Astrocyte (in vitro differentiated cells and primary cell): ENCODE results near the gene ZNF784. TPM values are rescaled to one million over a fixed set of nuclear protein-coding genes. Genes with fewer than 3 reads are reported as not detected.

Experiments used
- DNase-seq: peaks from one replicate; pipeline ENCODE4 v3.0.0-alpha.2; 2010; ENCODE audit warnings: low read depth
- FAIRE-seq: peaks from 2 replicates; lab custom pipeline; 2011; peaks lifted over from hg19 to GRCh38; lab: Jason Lieb, UNC
- H2AFZ ChIP-seq: 2 replicates; pipeline ENCODE4 v1.6.0; 2012; ENCODE audit warnings: low read depth, low read length, inconsistent platforms
- H3K27ac ChIP-seq: 2 replicates; pipeline ENCODE4 v1.5.1; 2011; ENCODE audit warnings: low read depth, low read length, inconsistent platforms
- H3K27me3 ChIP-seq: 2 replicates; pipeline ENCODE4 v1.6.0; 2011; ENCODE audit warnings: low read length, inconsistent platforms; ENCODE audit not compliant: insufficient read depth
- H3K36me3 ChIP-seq: 2 replicates; pipeline ENCODE4 v1.5.1; 2011; ENCODE audit warnings: low read length, inconsistent platforms; ENCODE audit not compliant: insufficient read depth
- H3K4me1 ChIP-seq: 2 replicates; pipeline ENCODE4 v1.5.1; 2011; ENCODE audit warnings: low read length, inconsistent platforms; ENCODE audit not compliant: insufficient read depth
- H3K4me2 ChIP-seq: 2 replicates; pipeline ENCODE4 v1.6.0; 2012; ENCODE audit warnings: low read length, inconsistent platforms
- H3K4me3 ChIP-seq: 2 replicates; pipeline ENCODE4 v1.5.1; 2011; ENCODE audit warnings: low read depth, mild to moderate bottlenecking, low read length, inconsistent platforms; ENCODE audit not compliant: insufficient read depth
- H3K79me2 ChIP-seq: 2 replicates; pipeline ENCODE4 v1.6.0; 2012; ENCODE audit warnings: mild to moderate bottlenecking, low read length, inconsistent platforms; ENCODE audit not compliant: insufficient read depth
- H3K9ac ChIP-seq: 2 replicates; pipeline ENCODE4 v1.6.0; 2012; ENCODE audit warnings: mild to moderate bottlenecking, low read length, inconsistent platforms
- H3K9me3 ChIP-seq: 2 replicates; pipeline ENCODE4 v1.5.1; 2012; ENCODE audit warnings: low read depth, mild to moderate bottlenecking, low read length, inconsistent platforms; ENCODE audit not compliant: insufficient read depth
- H4K20me1 ChIP-seq: 2 replicates; pipeline ENCODE4 v1.6.0; 2012; ENCODE audit warnings: low read length, inconsistent platforms; ENCODE audit not compliant: insufficient read depth
- H3K27ac Mint-ChIP-seq: one replicate; pipeline ENCODE4 v1.8.0; 2021; ENCODE audit warnings: mild to moderate bottlenecking, mixed read lengths; ENCODE audit not compliant: unreplicated experiment
- H3K27me3 Mint-ChIP-seq: one replicate; pipeline ENCODE4 v1.8.0; 2021; ENCODE audit warnings: low read depth, mixed read lengths; ENCODE audit not compliant: unreplicated experiment
- H3K36me3 Mint-ChIP-seq: one replicate; pipeline ENCODE4 v1.8.0; 2021; ENCODE audit warnings: low read depth, mixed read lengths; ENCODE audit not compliant: unreplicated experiment
- H3K4me1 Mint-ChIP-seq: one replicate; pipeline ENCODE4 v1.8.0; 2021; ENCODE audit warnings: low read depth, mixed read lengths; ENCODE audit not compliant: unreplicated experiment
- H3K4me3 Mint-ChIP-seq: one replicate; pipeline ENCODE4 v1.8.0; 2021; ENCODE audit warnings: mild to moderate bottlenecking, moderate library complexity, mixed read lengths; ENCODE audit not compliant: unreplicated experiment
- H3K9me3 Mint-ChIP-seq: one replicate; pipeline ENCODE4 v1.8.0; 2021; ENCODE audit warnings: mild to moderate bottlenecking, mixed read lengths; ENCODE audit not compliant: unreplicated experiment
- CTCF ChIP-seq: IDR thresholded peaks from 2 replicates; pipeline ENCODE4 v1.5.1; 2011; ENCODE audit warnings: low read depth, mild to moderate bottlenecking, inconsistent platforms, low read length, moderate library complexity; ENCODE audit not compliant: insufficient read depth
- EZH2 ChIP-seq: IDR thresholded peaks from 2 replicates; pipeline ENCODE4 v1.6.1; 2012; ENCODE audit warnings: mild to moderate bottlenecking, low read length, inconsistent platforms; ENCODE audit not compliant: insufficient read depth
- total RNA-seq: library from RNA; stranded (reverse); gene quantifications from 2 replicates; pipeline ENCODE4 v1.2.1, GENCODE V29; 2021

ZNF784 gene
- total RNA-seq, 1 donor from 2014 or later: 5.3 TPM

- H3K4me2 ChIP-seq: peak overlapping the region; percentile 89
- DNase-seq (peak; percentile 83), FAIRE-seq (no peak)
- H3K9ac ChIP-seq: peak overlapping the region; percentile 96
- no peaks in the 10 kb centered on the region for H3K4me1 ChIP-seq
- no peaks in the 10 kb centered on the region for H4K20me1 ChIP-seq
- peak overlapping the region; percentile 96 for H3K27ac ChIP-seq
- H3K36me3 ChIP-seq: peaks cover 19% of the 10 kb centered on the region
- H3K9me3 ChIP-seq: no peaks in the 10 kb centered on the region
- H3K27me3 ChIP-seq: no peaks in the 10 kb centered on the region
- TF ChIP-seq CTCF (no peak), EZH2 (no peak)
- peak overlapping the region; percentile 90 for H3K4me3 ChIP-seq
- peaks cover 12% of the 10 kb centered on the region for H3K79me2 ChIP-seq
- H3K4me3 Mint-ChIP-seq: peak overlapping the region; percentile 97
- H3K9me3 Mint-ChIP-seq: peaks cover 8% of the 10 kb centered on the region
- H3K27ac Mint-ChIP-seq: peak overlapping the region; percentile 80
- peaks cover 4% of the 10 kb centered on the region for H3K4me1 Mint-ChIP-seq
- H3K36me3 Mint-ChIP-seq: peaks cover 24% of the 10 kb centered on the region
- peak overlapping the region; percentile 84 for H2AFZ ChIP-seq
- H3K27me3 Mint-ChIP-seq: no peaks in the 10 kb centered on the region
These were observed 25.5 kb downstream of the ZNF784 start for GRCh38 chr19:55598719-55599467.

GRCh38 chr19:55598034-55598433 is 26.3 kb downstream of the ZNF784 start:
- TF ChIP-seq CTCF (no peak), EZH2 (no peak)
- Histone ChIP-seq H3K4me1 (no peaks in the 10 kb centered on the region), H3K27me3 (no peaks in the 10 kb centered on the region), H4K20me1 (no peaks in the 10 kb centered on the region), H3K79me2 (peaks cover 12% of the 10 kb centered on the region), H3K27ac (no peak overlapping the region), H3K4me3 (no peak overlapping the region), H3K9me3 (no peaks in the 10 kb centered on the region), H2AFZ (no peak overlapping the region), H3K4me2 (no peak overlapping the region), H3K9ac (no peak overlapping the region), H3K36me3 (peaks cover 19% of the 10 kb centered on the region)
- peaks cover 6% of the 10 kb centered on the region for H3K9me3 Mint-ChIP-seq
- DNase-seq: no peak
- no peaks in the 10 kb centered on the region for H3K27me3 Mint-ChIP-seq
- peaks cover 27% of the 10 kb centered on the region for H3K36me3 Mint-ChIP-seq
- H3K27ac Mint-ChIP-seq: peak overlapping the region; percentile 82
- peaks cover 4% of the 10 kb centered on the region for H3K4me1 Mint-ChIP-seq
- no peak for FAIRE-seq
- H3K4me3 Mint-ChIP-seq: peak overlapping the region; percentile 83

- peaks cover 19% of the 10 kb centered on the region for H3K36me3 ChIP-seq
- no peak overlapping the region for H3K4me3 Mint-ChIP-seq
- H3K27me3 Mint-ChIP-seq: no peaks in the 10 kb centered on the region
- DNase-seq (no peak), FAIRE-seq (no peak)
- H3K27ac Mint-ChIP-seq: no peak overlapping the region
- no peak overlapping the region for H3K4me3 ChIP-seq
- no peaks in the 10 kb centered on the region for H3K4me1 ChIP-seq
- H3K79me2 ChIP-seq: peaks cover 12% of the 10 kb centered on the region
- H3K27me3 ChIP-seq: no peaks in the 10 kb centered on the region
- TF ChIP-seq CTCF (no peak), EZH2 (no peak)
- peaks cover 4% of the 10 kb centered on the region for H3K4me1 Mint-ChIP-seq
- H3K4me2 ChIP-seq: no peak overlapping the region
- H4K20me1 ChIP-seq: no peaks in the 10 kb centered on the region
- peaks cover 6% of the 10 kb centered on the region for H3K9me3 Mint-ChIP-seq
- H3K9me3 ChIP-seq: no peaks in the 10 kb centered on the region
- H3K36me3 Mint-ChIP-seq: peaks cover 27% of the 10 kb centered on the region
- no peak overlapping the region for H3K27ac ChIP-seq
- no peak overlapping the region for H2AFZ ChIP-seq
- no peak overlapping the region for H3K9ac ChIP-seq
These were observed 26.9 kb downstream of the ZNF784 start for GRCh38 chr19:55597501-55597921.
